EH (cell line): ENCODE results near the gene SPNS1.

Experiments used
- DNase-seq: peaks from one replicate; pipeline ENCODE4 v3.0.0-alpha.2; 2015; ENCODE audit warnings: low read depth

SPNS1 gene

DNA sequence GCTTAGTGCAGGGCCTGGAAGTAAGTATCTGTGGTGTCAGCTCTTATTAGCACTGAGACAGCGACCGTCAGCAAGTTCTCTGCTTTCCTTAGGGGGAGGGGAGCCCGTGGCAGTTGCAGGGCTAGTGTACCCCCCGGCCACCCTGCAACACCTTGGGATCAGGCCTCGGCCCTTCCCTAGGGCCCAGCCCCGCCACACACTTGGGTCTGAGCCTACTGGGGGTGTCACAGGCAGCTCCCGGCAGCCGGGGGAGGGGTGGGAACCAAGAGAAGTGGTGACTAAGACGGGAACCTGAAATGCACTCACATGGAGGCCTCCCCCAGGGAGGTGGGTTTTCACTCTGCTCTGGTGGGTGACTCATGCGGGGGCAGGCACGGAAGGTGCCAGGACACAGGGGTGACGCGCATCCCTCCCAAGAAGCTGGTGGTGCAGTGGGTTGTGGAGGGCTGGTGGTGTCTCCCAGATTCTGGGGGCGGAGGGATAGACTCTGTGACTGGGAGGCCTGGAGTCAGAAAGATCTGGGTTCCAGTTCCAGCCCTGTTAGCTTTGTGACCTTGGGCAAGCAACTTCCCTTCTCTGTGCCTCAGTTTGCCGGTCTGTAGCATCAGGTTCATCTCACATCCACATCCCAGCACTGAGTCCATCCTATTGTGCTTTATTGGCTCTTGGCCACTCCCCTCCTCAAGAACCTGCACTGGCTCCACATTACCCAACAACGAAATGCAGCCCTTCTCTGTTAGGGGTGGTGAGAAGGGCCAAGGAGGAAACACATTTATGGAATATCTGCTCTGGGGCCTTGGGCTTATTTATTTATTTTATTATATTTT lies 54.8 kb downstream of the SPNS1 start:
- peak; percentile 95 for DNase-seq

- DNase-seq, result no peak
Observed at GRCh38 chr16:29030086-29030840, 55.7 kb downstream of the SPNS1 start.
